Duodenal mucosa (tissue), 2 donors: Measurements from ENCODE around the gene CIB1.

Experiments
- H3K27ac ChIP-seq: one replicate; pipeline ENCODE4 v1.7.0; 2013; ENCODE audit warnings: low read depth, low read length
- H3K27me3 ChIP-seq, 2 donors: one replicate each; pipeline ENCODE4 v1.7.0; 2013; ENCODE audit warnings: low read length in 2 of 2, control low read depth in 1 of 2; ENCODE audit not compliant: insufficient read depth in 2 of 2, control insufficient read depth in 1 of 2
- H3K36me3 ChIP-seq, 2 donors: one replicate each; pipeline ENCODE4 v1.7.0; 2013; ENCODE audit warnings: low read length in 2 of 2, control low read depth in 1 of 2; ENCODE audit not compliant: insufficient read depth in 2 of 2, control insufficient read depth in 1 of 2
- H3K4me1 ChIP-seq, 2 donors: one replicate each; pipeline ENCODE4 v1.7.0; 2013; ENCODE audit warnings: low read length in 2 of 2, control low read depth in 1 of 2; ENCODE audit not compliant: insufficient read depth in 2 of 2, control insufficient read depth in 1 of 2
- H3K4me3 ChIP-seq, 2 donors: one replicate each; pipeline ENCODE4 v1.7.0; 2013; ENCODE audit warnings: low read length in 2 of 2, low read depth in 1 of 2
- H3K9ac ChIP-seq, 2 donors: one replicate each; pipeline ENCODE4 v1.7.0; 2013; ENCODE audit warnings: low read length in 2 of 2, low read depth in 1 of 2
- H3K9me3 ChIP-seq, 2 donors: one replicate each; pipeline ENCODE4 v1.7.0; 2013; ENCODE audit warnings: low read length in 2 of 2, control low read depth in 1 of 2; ENCODE audit not compliant: control insufficient read depth in 1 of 2

CIB1 gene

GRCh38 chr15:90228960-90229359 lies 4.8 kb downstream of the CIB1 start:
- H3K9ac ChIP-seq, result no peak overlapping the region
- H3K4me1 ChIP-seq, result peaks cover 34 to 41% of the 10 kb centered on the region in 2 donors
- H3K27ac ChIP-seq, result no peak overlapping the region
- H3K27me3 ChIP-seq, result no peaks in the 10 kb centered on the region
- peaks cover 58 to 69% of the 10 kb centered on the region in 2 donors for H3K36me3 ChIP-seq
- H3K9me3 ChIP-seq, result no peaks in the 10 kb centered on the region
- H3K4me3 ChIP-seq, result no peak overlapping the region

DNA sequence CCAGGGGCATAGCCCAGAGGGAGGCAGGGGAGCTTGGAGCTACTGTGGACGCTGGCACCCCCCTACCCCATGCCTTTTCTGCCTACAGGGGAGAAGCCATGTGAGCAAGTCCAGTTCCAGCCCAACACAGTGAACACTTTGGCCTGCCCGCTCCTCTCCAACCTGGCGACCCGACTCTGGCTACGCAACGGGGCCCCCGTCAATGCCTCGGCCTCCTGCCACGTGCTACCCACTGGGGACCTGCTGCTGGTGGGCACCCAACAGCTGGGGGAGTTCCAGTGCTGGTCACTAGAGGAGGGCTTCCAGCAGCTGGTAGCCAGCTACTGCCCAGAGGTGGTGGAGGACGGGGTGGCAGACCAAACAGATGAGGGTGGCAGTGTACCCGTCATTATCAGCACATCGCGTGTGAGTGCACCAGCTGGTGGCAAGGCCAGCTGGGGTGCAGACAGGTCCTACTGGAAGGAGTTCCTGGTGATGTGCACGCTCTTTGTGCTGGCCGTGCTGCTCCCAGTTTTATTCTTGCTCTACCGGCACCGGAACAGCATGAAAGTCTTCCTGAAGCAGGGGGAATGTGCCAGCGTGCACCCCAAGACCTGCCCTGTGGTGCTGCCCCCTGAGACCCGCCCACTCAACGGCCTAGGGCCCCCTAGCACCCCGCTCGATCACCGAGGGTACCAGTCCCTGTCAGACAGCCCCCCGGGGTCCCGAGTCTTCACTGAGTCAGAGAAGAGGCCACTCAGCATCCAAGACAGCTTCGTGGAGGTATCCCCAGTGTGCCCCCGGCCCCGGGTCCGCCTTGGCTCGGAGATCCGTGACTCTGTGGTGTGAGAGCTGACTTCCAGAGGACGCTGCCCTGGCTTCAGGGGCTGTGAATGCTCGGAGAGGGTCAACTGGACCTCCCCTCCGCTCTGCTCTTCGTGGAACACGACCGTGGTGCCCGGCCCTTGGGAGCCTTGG lies 5.6 kb downstream of the CIB1 start:
- no peak overlapping the region for H3K27ac ChIP-seq

GRCh38 chr15:90227336-90227735 lies 6.4 kb downstream of the CIB1 start:
- Histone ChIP-seq H3K36me3 (peaks cover 69 to 85% of the 10 kb centered on the region in 2 donors), H3K4me1 (peaks cover 33% of the 10 kb centered on the region in 2 donors), H3K4me3 (no peak overlapping the region), H3K27ac (no peak overlapping the region), H3K9ac (no peak overlapping the region), H3K9me3 (no peaks in the 10 kb centered on the region), H3K27me3 (no peaks in the 10 kb centered on the region)

More for the DNA sequence above, 5.6 kb downstream of the CIB1 start:
- Histone ChIP-seq H3K4me3 (no peak overlapping the region), H3K4me1 (peaks cover 34 to 41% of the 10 kb centered on the region in 2 donors), H3K27me3 (no peaks in the 10 kb centered on the region), H3K9me3 (no peaks in the 10 kb centered on the region), H3K36me3 (peaks cover 66 to 77% of the 10 kb centered on the region in 2 donors), H3K9ac (no peak overlapping the region)

DNA sequence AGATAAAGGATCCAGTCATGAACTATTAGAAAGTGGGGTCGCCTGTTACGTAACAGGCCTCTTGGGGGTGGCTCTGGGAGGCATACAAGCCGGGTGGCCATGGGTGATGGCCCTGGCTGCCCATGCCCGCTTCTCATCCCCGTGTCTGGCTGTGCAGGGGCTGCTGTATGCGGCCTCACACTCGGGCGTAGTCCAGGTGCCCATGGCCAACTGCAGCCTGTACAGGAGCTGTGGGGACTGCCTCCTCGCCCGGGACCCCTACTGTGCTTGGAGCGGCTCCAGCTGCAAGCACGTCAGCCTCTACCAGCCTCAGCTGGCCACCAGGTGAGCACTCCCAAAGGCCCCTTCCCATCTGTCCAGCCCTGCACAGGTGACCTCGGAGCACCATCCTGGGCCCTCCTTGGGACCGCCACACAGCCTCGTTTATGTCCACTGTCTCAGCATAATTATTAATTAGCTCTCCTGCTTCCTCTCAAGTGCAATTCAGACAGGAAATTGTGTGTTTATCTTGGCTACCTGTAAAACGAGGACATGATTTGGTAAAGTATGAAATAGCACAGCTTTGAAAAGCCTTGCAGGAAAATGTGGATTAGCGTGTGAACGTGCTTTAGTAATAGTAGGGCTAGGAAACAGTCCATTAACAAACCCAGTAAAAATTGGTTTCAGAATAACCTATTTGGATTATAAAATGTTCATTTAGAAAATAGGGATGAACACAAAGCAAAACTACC lies 8.1 kb downstream of the CIB1 start:
- Histone ChIP-seq H3K4me1 (peaks cover 21 to 22% of the 10 kb centered on the region in 2 donors), H3K27ac (no peak overlapping the region), H3K27me3 (no peaks in the 10 kb centered on the region), H3K9me3 (no peaks in the 10 kb centered on the region), H3K9ac (no peak overlapping the region), H3K4me3 (no peak overlapping the region), H3K36me3 (peaks cover 71 to 88% of the 10 kb centered on the region in 2 donors)

DNA sequence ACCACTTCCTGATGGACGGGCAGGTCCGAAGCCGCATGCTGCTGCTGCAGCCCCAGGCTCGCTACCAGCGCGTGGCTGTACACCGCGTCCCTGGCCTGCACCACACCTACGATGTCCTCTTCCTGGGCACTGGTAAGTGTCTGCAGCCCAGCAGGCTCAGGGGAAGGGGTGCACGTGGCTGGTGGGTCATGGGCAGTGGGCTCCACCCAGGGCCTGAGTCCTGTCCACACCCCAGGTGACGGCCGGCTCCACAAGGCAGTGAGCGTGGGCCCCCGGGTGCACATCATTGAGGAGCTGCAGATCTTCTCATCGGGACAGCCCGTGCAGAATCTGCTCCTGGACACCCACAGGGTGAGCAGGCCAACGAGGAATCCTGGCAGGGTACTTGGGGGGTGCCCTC lies 8.7 kb downstream of the CIB1 start:
- Histone ChIP-seq H3K27me3 (no peaks in the 10 kb centered on the region), H3K4me3 (no peak overlapping the region), H3K4me1 (peaks cover 16 to 17% of the 10 kb centered on the region in 2 donors), H3K9me3 (no peaks in the 10 kb centered on the region), H3K27ac (no peak overlapping the region), H3K36me3 (peaks cover 65 to 84% of the 10 kb centered on the region in 2 donors), H3K9ac (no peak overlapping the region)

- Histone ChIP-seq H3K9me3 (no peaks in the 10 kb centered on the region), H3K36me3 (peaks cover 52 to 70% of the 10 kb centered on the region in 2 donors), H3K9ac (no peak overlapping the region), H3K27me3 (no peaks in the 10 kb centered on the region), H3K4me1 (peaks cover 6 to 7% of the 10 kb centered on the region in 2 donors), H3K27ac (no peak overlapping the region), H3K4me3 (no peak overlapping the region)
These were observed 10.1 kb downstream of the CIB1 start for GRCh38 chr15:90223441-90224165.

DNA sequence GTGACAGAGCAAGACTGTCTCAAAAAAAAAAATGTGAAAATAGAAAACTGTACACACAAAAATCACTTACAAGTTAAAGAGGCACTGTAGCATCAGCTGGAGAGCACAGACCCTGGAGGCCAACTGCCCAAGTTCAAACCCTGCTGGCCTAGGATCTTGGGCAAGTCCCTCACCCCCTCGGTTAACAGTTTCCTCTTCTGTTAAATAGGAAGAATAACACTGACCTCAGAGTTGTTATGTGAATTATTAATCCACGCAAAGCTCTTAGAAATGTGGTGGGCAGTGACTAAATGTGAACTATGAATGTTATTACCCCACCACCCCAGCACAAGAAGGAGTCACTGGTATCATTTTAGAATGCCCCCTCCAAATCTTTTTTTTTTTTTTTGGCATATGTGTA lies 11.2 kb downstream of the CIB1 start:
- H3K27me3 ChIP-seq, result no peaks in the 10 kb centered on the region
- peaks cover 6 to 7% of the 10 kb centered on the region in 2 donors for H3K4me1 ChIP-seq
- H3K4me3 ChIP-seq, result no peak overlapping the region
- no peak overlapping the region for H3K27ac ChIP-seq
- H3K9me3 ChIP-seq, result no peaks in the 10 kb centered on the region
- H3K36me3 ChIP-seq, result peaks cover 48 to 70% of the 10 kb centered on the region in 2 donors
- H3K9ac ChIP-seq, result no peak overlapping the region

GRCh38 chr15:90221246-90221900 lies 12.4 kb downstream of the CIB1 start:
- Histone ChIP-seq H3K4me3 (no peak overlapping the region), H3K36me3 (peaks cover 44 to 64% of the 10 kb centered on the region in 2 donors), H3K9me3 (no peaks in the 10 kb centered on the region), H3K27me3 (no peaks in the 10 kb centered on the region), H3K9ac (peak overlapping the region in 1 of 2 donors; percentile 13), H3K27ac (no peak overlapping the region), H3K4me1 (peaks cover 6 to 7% of the 10 kb centered on the region in 2 donors)

DNA sequence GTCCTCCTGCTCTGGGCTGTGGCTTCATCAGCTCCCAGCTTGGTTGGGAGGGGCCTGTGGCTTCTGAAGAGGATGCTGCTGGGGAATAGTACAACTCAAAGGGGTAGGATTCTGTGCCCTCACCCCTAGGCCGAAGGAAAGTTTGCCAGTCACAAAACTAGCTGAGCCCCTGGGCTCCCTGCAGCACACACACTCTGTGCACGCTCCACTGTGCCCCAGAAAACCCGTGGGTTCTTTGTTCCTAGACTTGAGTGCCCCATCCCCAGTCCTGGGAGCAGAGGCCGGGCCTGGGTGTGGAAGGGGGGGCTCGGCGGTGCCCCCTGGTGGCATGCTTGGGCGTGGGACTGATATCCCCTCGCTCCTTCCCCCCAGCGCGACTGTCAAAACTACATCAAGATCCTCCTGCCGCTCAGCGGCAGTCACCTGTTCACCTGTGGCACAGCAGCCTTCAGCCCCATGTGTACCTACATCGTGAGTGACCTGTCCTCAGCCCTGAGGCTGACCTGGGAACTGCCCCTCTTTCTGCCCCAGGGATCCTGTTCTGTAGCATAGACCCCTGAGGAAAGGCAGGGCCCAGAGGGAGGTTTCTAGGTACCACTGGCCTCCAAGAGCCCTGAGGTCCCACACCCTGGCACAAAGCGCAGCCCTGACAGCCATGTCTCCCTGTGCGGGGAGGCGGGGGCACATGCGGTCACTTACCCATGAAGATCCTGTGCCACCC lies 14.2 kb downstream of the CIB1 start:
- Histone ChIP-seq H3K9me3 (no peaks in the 10 kb centered on the region), H3K9ac (no peak overlapping the region), H3K27me3 (no peaks in the 10 kb centered on the region), H3K36me3 (peaks cover 32 to 50% of the 10 kb centered on the region in 2 donors), H3K4me3 (no peak overlapping the region), H3K27ac (no peak overlapping the region), H3K4me1 (peaks cover 9 to 11% of the 10 kb centered on the region in 2 donors)
